ENCODE measurements around the gene ST8SIA2.

ST8SIA2 gene

GRCh38 chr15:92452143-92452542, 58.5 kb downstream of the ST8SIA2 start:
- no peak overlapping the region for H3K27ac ChIP-seq (ENCODE audit: extremely low read depth, low read depth, low read length)
- no peaks in the 10 kb centered on the region for H3K9me3 ChIP-seq (ENCODE audit: control insufficient read depth, insufficient read depth, low read depth, low read length)
- TF ChIP-seq, protein P1, sequence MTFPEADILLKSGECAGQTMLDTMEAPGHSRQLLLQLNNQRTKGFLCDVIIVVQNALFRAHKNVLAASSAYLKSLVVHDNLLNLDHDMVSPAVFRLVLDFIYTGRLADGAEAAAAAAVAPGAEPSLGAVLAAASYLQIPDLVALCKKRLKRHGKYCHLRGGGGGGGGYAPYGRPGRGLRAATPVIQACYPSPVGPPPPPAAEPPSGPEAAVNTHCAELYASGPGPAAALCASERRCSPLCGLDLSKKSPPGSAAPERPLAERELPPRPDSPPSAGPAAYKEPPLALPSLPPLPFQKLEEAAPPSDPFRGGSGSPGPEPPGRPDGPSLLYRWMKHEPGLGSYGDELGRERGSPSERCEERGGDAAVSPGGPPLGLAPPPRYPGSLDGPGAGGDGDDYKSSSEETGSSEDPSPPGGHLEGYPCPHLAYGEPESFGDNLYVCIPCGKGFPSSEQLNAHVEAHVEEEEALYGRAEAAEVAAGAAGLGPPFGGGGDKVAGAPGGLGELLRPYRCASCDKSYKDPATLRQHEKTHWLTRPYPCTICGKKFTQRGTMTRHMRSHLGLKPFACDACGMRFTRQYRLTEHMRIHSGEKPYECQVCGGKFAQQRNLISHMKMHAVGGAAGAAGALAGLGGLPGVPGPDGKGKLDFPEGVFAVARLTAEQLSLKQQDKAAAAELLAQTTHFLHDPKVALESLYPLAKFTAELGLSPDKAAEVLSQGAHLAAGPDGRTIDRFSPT (tag by site-specific recombination; IDR thresholded peaks at IDR 0.05), result no peak
- TF ChIP-seq ZNF362 (tag by site-specific recombination; IDR thresholded peaks at IDR 0.05) (no peak), ZNF610 (tag by site-specific recombination; IDR thresholded peaks at IDR 0.05; ENCODE audit: borderline replicate concordance) (no peak), ZNF292 (tag by site-specific recombination; IDR thresholded peaks at IDR 0.05; ENCODE audit: borderline replicate concordance, low read depth) (no peak), ZNF654 (tag by site-specific recombination; IDR thresholded peaks at IDR 0.05; ENCODE audit: low read depth) (no peak), YY1 (tag by site-specific recombination; IDR thresholded peaks at IDR 0.05) (no peak), ZNF16 (tag by site-specific recombination; IDR thresholded peaks at IDR 0.05; ENCODE audit: low read depth) (no peak), ZBTB1 (tag by site-specific recombination; IDR thresholded peaks at IDR 0.05) (no peak)
- no peaks in the 10 kb centered on the region for H3K36me3 ChIP-seq (ENCODE audit: control insufficient read depth in 2 of 2, insufficient read depth in 1 of 2, low read length in 2 of 2)
- ChIA-PET POLR2A (no interaction called here), CTCF (interaction anchor here (0.6 kb wide), 1 partner anchor 321 kb away, joined by 3 read pairs; no protein-coding TSS in a partner anchor)
- no peak overlapping the region for H3K4me3 ChIP-seq (ENCODE audit: low read depth, low read length)
- H3K4me1 ChIP-seq (ENCODE audit: control insufficient read depth, insufficient read depth, low read length), result no peaks in the 10 kb centered on the region

GRCh38 chr15:92453607-92454006, 59.9 kb downstream of the ST8SIA2 start:
- Histone ChIP-seq H3K4me1 (ENCODE audit: control insufficient read depth, insufficient read depth, low read length) (no peaks in the 10 kb centered on the region), H3K36me3 (ENCODE audit: control insufficient read depth in 2 of 2, insufficient read depth in 1 of 2, low read length in 2 of 2) (no peaks in the 10 kb centered on the region), H3K4me3 (ENCODE audit: low read depth, low read length) (no peak overlapping the region), H3K27ac (ENCODE audit: extremely low read depth, low read depth, low read length) (no peak overlapping the region), H3K9me3 (ENCODE audit: control insufficient read depth, insufficient read depth, low read depth, low read length) (no peaks in the 10 kb centered on the region)
- no peak for TF ChIP-seq ZNF133 (tag by site-specific recombination; IDR thresholded peaks at IDR 0.05)
- TF ChIP-seq KLF16 (tag by site-specific recombination; IDR thresholded peaks at IDR 0.05), result no peak
- no peak for TF ChIP-seq ZNF645 (tag by site-specific recombination; IDR thresholded peaks at IDR 0.05)
- TF ChIP-seq GLI2 (tag by site-specific recombination; IDR thresholded peaks at IDR 0.05; ENCODE audit: borderline replicate concordance, low read depth), result no peak
- no peak for TF ChIP-seq ZNF2 (tag by site-specific recombination; IDR thresholded peaks at IDR 0.05)
- TF ChIP-seq ZFP37 (tag by site-specific recombination; IDR thresholded peaks at IDR 0.05), result no peak
- no peak for TF ChIP-seq ZNF596 (tag by site-specific recombination; IDR thresholded peaks at IDR 0.05)
- no peak for TF ChIP-seq ZSCAN30 (tag by site-specific recombination; IDR thresholded peaks at IDR 0.05)
- no peak for TF ChIP-seq ZNF211 (tag by site-specific recombination; IDR thresholded peaks at IDR 0.05; ENCODE audit: low read depth)
- TF ChIP-seq, protein P2, sequence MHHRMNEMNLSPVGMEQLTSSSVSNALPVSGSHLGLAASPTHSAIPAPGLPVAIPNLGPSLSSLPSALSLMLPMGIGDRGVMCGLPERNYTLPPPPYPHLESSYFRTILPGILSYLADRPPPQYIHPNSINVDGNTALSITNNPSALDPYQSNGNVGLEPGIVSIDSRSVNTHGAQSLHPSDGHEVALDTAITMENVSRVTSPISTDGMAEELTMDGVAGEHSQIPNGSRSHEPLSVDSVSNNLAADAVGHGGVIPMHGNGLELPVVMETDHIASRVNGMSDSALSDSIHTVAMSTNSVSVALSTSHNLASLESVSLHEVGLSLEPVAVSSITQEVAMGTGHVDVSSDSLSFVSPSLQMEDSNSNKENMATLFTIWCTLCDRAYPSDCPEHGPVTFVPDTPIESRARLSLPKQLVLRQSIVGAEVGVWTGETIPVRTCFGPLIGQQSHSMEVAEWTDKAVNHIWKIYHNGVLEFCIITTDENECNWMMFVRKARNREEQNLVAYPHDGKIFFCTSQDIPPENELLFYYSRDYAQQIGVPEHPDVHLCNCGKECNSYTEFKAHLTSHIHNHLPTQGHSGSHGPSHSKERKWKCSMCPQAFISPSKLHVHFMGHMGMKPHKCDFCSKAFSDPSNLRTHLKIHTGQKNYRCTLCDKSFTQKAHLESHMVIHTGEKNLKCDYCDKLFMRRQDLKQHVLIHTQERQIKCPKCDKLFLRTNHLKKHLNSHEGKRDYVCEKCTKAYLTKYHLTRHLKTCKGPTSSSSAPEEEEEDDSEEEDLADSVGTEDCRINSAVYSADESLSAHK (tag by site-specific recombination; IDR thresholded peaks at IDR 0.05), result no peak
- TF ChIP-seq ZXDB (tag by site-specific recombination; IDR thresholded peaks at IDR 0.05), result no peak
- no peak for TF ChIP-seq PRDM2 (tag by site-specific recombination; IDR thresholded peaks at IDR 0.05; ENCODE audit: borderline replicate concordance)
- ChIA-PET CTCF (no interaction called here), POLR2A (no interaction called here)
